Heart left ventricle (tissue), 16 donors: ENCODE data around the gene RHCG. TPM values are rescaled to one million over a fixed set of nuclear protein-coding genes. Genes with fewer than 3 reads are reported as not detected.

Experiments
- ATAC-seq, 4 donors: fragments of 200-7000 bp; cut with Tn5 transposase; one replicate each; pipeline ENCODE4 v1.9.1; 2020 to 2022; ENCODE audit warnings: moderate library complexity in 4 of 4, mild to moderate bottlenecking in 3 of 4, moderate number of reproducible peaks in 1 of 4
- DNase-seq, 5 donors: peaks; one replicate each; pipeline ENCODE4 v3.0.0-alpha.2; 2020
- H3K27ac ChIP-seq, 12 donors: fragments of 200-600 bp; sonication (generic) in 4 of 12; one replicate each; pipeline versions ENCODE4 v1.5.0 to v1.8.0; 2016 to 2022; ENCODE audit warnings: mild to moderate bottlenecking in 2 of 12
- H3K27me3 ChIP-seq, 9 donors: fragments of 200-600 bp; sonication (generic) in 2 of 9; one replicate each; pipeline versions ENCODE4 v1.5.1 to v1.8.0; 2016 to 2022; ENCODE audit warnings: mild to moderate bottlenecking in 3 of 9
- H3K36me3 ChIP-seq, 9 donors: fragments of 200-600 bp; sonication (generic) in 2 of 9; one replicate each; pipeline versions ENCODE4 v1.5.0 to v1.8.0; 2018 to 2022; ENCODE audit warnings: mild to moderate bottlenecking in 2 of 9
- H3K4me1 ChIP-seq, 12 donors: fragments of 200-600 bp; sonication (generic) in 4 of 12; one replicate each; pipeline versions ENCODE4 v1.5.0 to v1.8.0; 2016 to 2022; ENCODE audit warnings: mild to moderate bottlenecking in 3 of 12
- H3K4me3 ChIP-seq, 12 donors: fragments of 200-600 bp; sonication (generic) in 4 of 12; one replicate each; pipeline versions ENCODE4 v1.5.0 to v1.8.0; 2017 to 2022; ENCODE audit warnings: mild to moderate bottlenecking in 9 of 12, moderate library complexity in 4 of 12
- H3K9me3 ChIP-seq, 12 donors: fragments of 200-600 bp; sonication (generic) in 4 of 12; one replicate each; pipeline versions ENCODE4 v1.5.0 to v1.8.0; 2016 to 2022; ENCODE audit warnings: mild to moderate bottlenecking in 1 of 12
- POLR2A ChIP-seq, 2 donors: fragments of 450-650 bp; IDR thresholded peaks; one replicate each; pipeline ENCODE4 v1.6.1; 2017; ENCODE audit warnings: antibody characterized with exemption in 2 of 2, mild to moderate bottlenecking in 2 of 2, moderate library complexity in 2 of 2
- WGBS, 4 donors: extraction: QIAGEN DNeasy Blood & Tissue Kit in 2 of 4; methylation state at CpG; one replicate each; pipeline versions ENCODE4 v1.1.5 to v1.1.7; 2013 to 2018; 5-methylcytosine and 5-hydroxymethylcytosine counted together
- intact Hi-C, 10 donors: fragments of 100-400 bp; cut with DNase I; formaldehyde crosslinking; loops; one replicate each; pipeline versions ENCODE4 v1.11.1 to v1.14.2; 2022
- polyA plus RNA-seq, 2 donors: library from polyadenylated mRNA; stranded (reverse); fragments of 200-250 nt; gene quantifications; one replicate each; pipeline ENCODE4 v1.2.3, GENCODE V29; 2013
- total RNA-seq, 9 donors: library from RNA; depleted of rRNA in 2 of 9; stranded (reverse); fragments of >200 nt in 2 of 9; fragmentation: NEBNext Ultra II Directional in 3 of 9; extraction: Animal tissue kit (Norgen Biotek cat#: 25700) in 3 of 9; gene quantifications; one replicate each; pipeline versions ENCODE4 v1.1.0 to v1.2.4, GENCODE V29; 2016 to 2023
- TF ChIP-seq, protein P1 (sequence below), 12 donors: fragments of 200-600 bp; sonication (generic) in 4 of 12; IDR thresholded peaks; one replicate each; pipeline versions ENCODE4 v1.5.0 to v1.8.0; 2018 to 2022; ENCODE audit warnings: antibody characterized with exemption in 12 of 12, mild to moderate bottlenecking in 5 of 12
- donor health status: ischemic (EF 13 %, LVEDD 7.1; RV severe dilation, severe dysfunction).
- donor health status: healthy with polysubstance abuse.
- donor health status: DM: no; HTN: yes; CAD: no.
- donor health status: DM: no; HTN: no; CAD: no.
- donor health status: ischemic (EF 25% LVEDD 6.9; RV normal size, moderate dysfunction).
- donor health status: ischemic (EF 25% LVEDD 5.7; RV mildly dilated, moderate dysfunction).
- donor health status: healthy.
- donor health status: DM: yes; HTN: yes; CAD: no.
- donor health status: ischemic (EF 35%, LVEDD 5.7; RV mildly dilated, moderate dysfunction).
- donor health status: nonischemic (EF 11% LVEDD 7.7; RV severe dilation, severe dysfunction).
- donor health status: DM: yes; HTN: yes; CAD: no.
- donor health status: PGD.
- donor health status: ischemic (EF 29% LVEDD 5.4; RV normal size, mild dysfunction).
- donor health status: nonischemic (EF 23%, LVEDD 6.1; RV moderate dilation, normal function).

Gene RHCG
- total and polyA plus RNA-seq, 11 donors, result 0.20 to 2.9 (median 0.76) TPM; not detected in 4

DNA sequence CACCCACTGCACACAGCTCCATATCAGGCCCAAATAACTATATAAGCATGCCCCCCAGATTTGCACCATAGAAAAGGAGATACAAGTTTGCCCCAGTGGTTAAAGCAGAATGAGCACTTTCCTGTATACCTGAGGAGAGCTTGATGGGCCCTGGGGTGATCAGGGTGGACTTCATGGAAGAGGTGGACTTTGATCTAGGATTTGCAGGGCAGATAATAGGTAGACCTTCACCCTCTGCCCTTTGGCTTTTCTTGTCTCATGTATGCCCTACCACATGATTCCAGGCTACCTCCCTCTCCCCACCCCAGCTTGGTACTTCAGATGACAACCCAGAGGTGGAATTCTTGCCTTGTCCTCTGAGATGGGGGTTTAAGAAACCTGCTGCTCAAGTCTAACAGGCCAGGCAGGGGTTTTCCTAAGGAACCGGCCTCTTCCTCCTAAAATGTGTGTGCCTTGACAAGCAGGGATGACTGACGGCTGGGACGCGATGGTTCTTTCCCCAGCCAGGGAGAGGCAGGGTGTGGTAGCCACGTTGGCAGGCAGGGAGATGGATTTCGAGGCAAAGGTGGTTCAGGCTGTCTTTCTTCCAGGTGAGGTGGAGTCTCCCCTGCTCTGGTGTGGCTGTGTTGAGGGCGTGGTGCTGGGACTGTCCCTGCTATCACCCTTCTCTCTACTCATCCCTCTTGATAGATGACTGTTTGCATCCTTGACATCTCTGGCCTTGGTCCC is 6.6 kb upstream of the RHCG start:
- Histone ChIP-seq H3K9me3 (no peaks in the 10 kb centered on the region), H3K4me3 (no peak overlapping the region), H3K36me3 (no peaks in the 10 kb centered on the region), H3K27me3 (peaks cover 0 to 19% (median 2%) of the 10 kb centered on the region in 9 donors), H3K4me1 (no peaks in the 10 kb centered on the region), H3K27ac (no peak overlapping the region)
- ATAC-seq, result no peak
- TF ChIP-seq, protein P1, sequence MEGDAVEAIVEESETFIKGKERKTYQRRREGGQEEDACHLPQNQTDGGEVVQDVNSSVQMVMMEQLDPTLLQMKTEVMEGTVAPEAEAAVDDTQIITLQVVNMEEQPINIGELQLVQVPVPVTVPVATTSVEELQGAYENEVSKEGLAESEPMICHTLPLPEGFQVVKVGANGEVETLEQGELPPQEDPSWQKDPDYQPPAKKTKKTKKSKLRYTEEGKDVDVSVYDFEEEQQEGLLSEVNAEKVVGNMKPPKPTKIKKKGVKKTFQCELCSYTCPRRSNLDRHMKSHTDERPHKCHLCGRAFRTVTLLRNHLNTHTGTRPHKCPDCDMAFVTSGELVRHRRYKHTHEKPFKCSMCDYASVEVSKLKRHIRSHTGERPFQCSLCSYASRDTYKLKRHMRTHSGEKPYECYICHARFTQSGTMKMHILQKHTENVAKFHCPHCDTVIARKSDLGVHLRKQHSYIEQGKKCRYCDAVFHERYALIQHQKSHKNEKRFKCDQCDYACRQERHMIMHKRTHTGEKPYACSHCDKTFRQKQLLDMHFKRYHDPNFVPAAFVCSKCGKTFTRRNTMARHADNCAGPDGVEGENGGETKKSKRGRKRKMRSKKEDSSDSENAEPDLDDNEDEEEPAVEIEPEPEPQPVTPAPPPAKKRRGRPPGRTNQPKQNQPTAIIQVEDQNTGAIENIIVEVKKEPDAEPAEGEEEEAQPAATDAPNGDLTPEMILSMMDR (IDR thresholded peaks at IDR 0.05), result no peak
- TF ChIP-seq POLR2A (IDR thresholded peaks at IDR 0.05), result no peak
- intact Hi-C loops, result no loop called here
- DNase-seq, result no peak
- WGBS, 4 donors, result 71 to 78% (median 75%) methylated on average over 6 to 7 of the region's 7 CpGs

DNA sequence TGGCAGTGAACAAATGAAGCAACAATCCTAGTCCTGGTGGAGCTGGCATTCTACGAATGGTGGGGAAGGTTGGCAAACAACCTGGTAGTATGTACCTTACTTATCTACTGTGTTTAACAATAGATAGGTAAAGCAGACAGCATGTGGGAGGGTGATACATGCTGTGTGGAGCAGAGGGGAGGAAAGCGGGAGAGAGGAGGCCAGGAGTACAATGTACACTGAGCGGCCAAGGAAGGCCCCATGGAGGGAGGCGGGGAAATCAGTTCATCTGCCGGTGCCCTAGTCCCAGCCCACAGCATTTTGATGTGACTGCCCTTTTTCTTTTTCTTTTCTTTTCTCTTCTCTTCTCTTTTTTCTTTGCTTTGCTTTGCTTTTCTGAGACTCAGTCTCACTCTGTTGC is 5.3 kb upstream of the RHCG start:
- Histone ChIP-seq H3K27me3 (peaks cover 0 to 31% (median 8%) of the 10 kb centered on the region in 9 donors), H3K9me3 (no peaks in the 10 kb centered on the region), H3K4me1 (peaks cover 0 to 1% (median 0%) of the 10 kb centered on the region in 12 donors), H3K27ac (no peak overlapping the region), H3K36me3 (no peaks in the 10 kb centered on the region), H3K4me3 (no peak overlapping the region)
- TF ChIP-seq, protein P1 (IDR thresholded peaks at IDR 0.05), result no peak
- TF ChIP-seq POLR2A (IDR thresholded peaks at IDR 0.05), result no peak
- no peak for DNase-seq
- intact Hi-C loops, result no loop called here
- WGBS, 4 donors, result 88 to 94% (median 89%) methylated on average over 5 of the region's 5 CpGs
- ATAC-seq, result no peak

DNA sequence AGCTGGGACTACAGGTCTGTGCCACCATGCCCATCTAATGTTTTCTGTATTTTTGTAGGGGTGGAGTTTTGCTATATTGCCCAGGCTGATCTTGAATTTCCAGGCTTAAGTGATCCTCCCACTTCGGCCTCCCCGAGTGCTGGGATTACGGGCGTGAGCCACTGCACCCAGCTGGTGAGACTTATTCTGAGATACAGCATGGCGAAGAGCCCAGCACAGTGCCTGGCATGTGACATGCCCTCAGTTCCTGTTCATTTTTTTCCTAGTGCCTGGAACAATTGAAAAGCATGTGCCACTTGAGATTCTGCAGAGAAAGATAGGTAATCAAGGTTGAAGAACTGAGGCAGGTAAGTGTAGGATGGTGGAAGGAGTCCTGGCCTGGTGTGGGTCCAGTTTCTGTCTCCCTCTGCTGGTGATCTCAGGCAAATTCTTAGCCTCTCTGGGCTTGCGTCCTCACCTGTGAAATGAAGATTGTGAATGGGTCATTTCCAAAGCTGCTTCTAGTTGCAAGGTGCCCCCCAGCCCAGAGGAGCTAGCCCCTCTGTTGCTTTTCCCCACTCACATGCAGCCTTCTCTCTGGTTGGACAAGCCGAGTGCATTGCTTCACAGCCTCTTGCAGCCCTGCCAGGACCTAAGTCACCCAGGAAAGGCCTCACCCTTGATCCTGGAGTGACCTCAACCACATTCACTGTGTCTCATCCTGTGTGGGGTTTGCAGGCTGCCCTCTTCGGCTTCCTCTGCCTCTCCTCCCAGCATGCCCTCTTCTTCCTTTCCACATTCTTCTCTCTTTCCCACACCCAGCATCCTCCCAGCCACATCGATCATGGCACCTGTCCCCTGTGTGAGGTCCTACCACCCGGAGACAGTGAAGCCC is 4.3 kb upstream of the RHCG start:
- no peak overlapping the region for H3K4me3 ChIP-seq
- no peak overlapping the region for H3K27ac ChIP-seq
- peaks cover 9 to 41% (median 16%) of the 10 kb centered on the region in 9 donors for H3K27me3 ChIP-seq
- no peaks in the 10 kb centered on the region for H3K9me3 ChIP-seq
- peaks cover 0 to 7% (median 2%) of the 10 kb centered on the region in 12 donors for H3K4me1 ChIP-seq
- no peaks in the 10 kb centered on the region for H3K36me3 ChIP-seq
- 78 to 84% (median 79%) methylated on average over 10 of the region's 10 CpGs for WGBS, 4 donors
- no peak for ATAC-seq
- intact Hi-C loops, result no loop called here
- no peak for DNase-seq
- TF ChIP-seq, protein P1 (IDR thresholded peaks at IDR 0.05), result no peak
- no peak for TF ChIP-seq POLR2A (IDR thresholded peaks at IDR 0.05)

DNA sequence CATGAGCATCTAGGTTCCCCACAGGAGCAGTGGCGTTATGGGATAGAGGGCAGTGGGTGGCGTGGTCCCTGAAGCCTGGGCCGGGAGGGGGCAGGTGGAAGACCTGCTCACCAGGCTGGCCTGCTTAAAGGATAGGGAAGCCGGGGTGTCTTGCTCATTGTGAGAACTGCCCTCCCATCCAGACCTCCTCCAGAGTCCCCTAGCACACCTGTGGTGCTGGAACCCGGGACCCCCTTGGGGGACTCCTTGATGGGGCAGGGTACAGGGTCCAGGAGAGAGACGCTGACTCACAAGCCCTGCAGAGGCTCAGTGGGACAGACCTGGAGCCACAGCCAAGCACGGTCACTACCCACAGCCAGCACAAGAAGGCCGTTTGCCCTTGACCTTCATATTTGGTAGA is 2.8 kb upstream of the RHCG start:
- Histone ChIP-seq H3K27ac (no peak overlapping the region), H3K36me3 (no peaks in the 10 kb centered on the region), H3K9me3 (no peaks in the 10 kb centered on the region), H3K4me3 (no peak overlapping the region), H3K27me3 (peaks cover 17 to 55% (median 19%) of the 10 kb centered on the region in 9 donors), H3K4me1 (peaks cover 0 to 7% (median 2%) of the 10 kb centered on the region in 12 donors)
- intact Hi-C loops, result no loop called here
- no peak for ATAC-seq
- 79 to 86% (median 82%) methylated on average over 8 of the region's 8 CpGs for WGBS, 4 donors
- no peak for DNase-seq
- TF ChIP-seq POLR2A (IDR thresholded peaks at IDR 0.05), result no peak
- TF ChIP-seq, protein P1 (IDR thresholded peaks at IDR 0.05), result no peak
